T-helper 9 cell (primary cell): ENCODE data around the gene ADK.
"Not testable (repeated sequence)": the region's sequence is repeated elsewhere in the genome, so short reads cannot be mapped to it uniquely, and the experiment has no call there.

ENCODE experiments used
- DNase-seq: peaks from one replicate; pipeline ENCODE4 v3.0.0-alpha.2; 2020

ADK gene

GRCh38 chr10:74187237-74187636 is 36.2 kb downstream of the ADK start:
- DNase-seq, result no peak

- DNase-seq, result not testable (repeated sequence)
Observed at GRCh38 chr10:74188617-74189016, 37.6 kb downstream of the ADK start.

GRCh38 chr10:74189999-74190421 is 39.0 kb downstream of the ADK start:
- no peak for DNase-seq

- no peak for DNase-seq
Observed at GRCh38 chr10:74190494-74190893, 39.5 kb downstream of the ADK start.

GRCh38 chr10:74194545-74194944 is 43.5 kb downstream of the ADK start:
- no peak for DNase-seq

GRCh38 chr10:74194999-74195398 is 44.0 kb downstream of the ADK start:
- no peak for DNase-seq

- no peak for DNase-seq
Observed at GRCh38 chr10:74199315-74199714, 48.3 kb downstream of the ADK start.

- no peak for DNase-seq
Observed at GRCh38 chr10:74202356-74202755, 51.3 kb downstream of the ADK start.

- no peak for DNase-seq
Observed at GRCh38 chr10:74206746-74207145, 55.7 kb downstream of the ADK start.

GRCh38 chr10:74207691-74208480 is 56.9 kb downstream of the ADK start:
- DNase-seq, result no peak

- no peak for DNase-seq
Observed at GRCh38 chr10:74208997-74209396, 58.0 kb downstream of the ADK start.

- no peak for DNase-seq
Observed at GRCh38 chr10:74213019-74213418, 62.0 kb downstream of the ADK start.

- peak; percentile 26 for DNase-seq
Observed at GRCh38 chr10:74213571-74214162, 62.6 kb downstream of the ADK start.

GRCh38 chr10:74217110-74217509 is 66.1 kb downstream of the ADK start:
- DNase-seq, result not testable (repeated sequence)

GRCh38 chr10:74222467-74222866 is 71.4 kb downstream of the ADK start:
- DNase-seq, result not testable (repeated sequence)

- no peak for DNase-seq
Observed at GRCh38 chr10:74223755-74224529, 72.9 kb downstream of the ADK start.

- DNase-seq, result no peak
Observed at GRCh38 chr10:74227697-74228424, 76.8 kb downstream of the ADK start.

- no peak for DNase-seq
Observed at GRCh38 chr10:74231375-74231774, 80.4 kb downstream of the ADK start.

- DNase-seq, result no peak
Observed at GRCh38 chr10:74233281-74233680, 82.3 kb downstream of the ADK start.

GRCh38 chr10:74234569-74234968 is 83.5 kb downstream of the ADK start:
- DNase-seq, result no peak

- no peak for DNase-seq
Observed at GRCh38 chr10:74238031-74238431, 87.0 kb downstream of the ADK start.

GRCh38 chr10:74238516-74238915 is 87.5 kb downstream of the ADK start:
- no peak for DNase-seq

GRCh38 chr10:74243067-74243466 is 92.0 kb downstream of the ADK start:
- no peak for DNase-seq
